ENCODE results near the gene VCPKMT.

VCPKMT gene

GRCh38 chr14:50059763-50060616 is 56.4 kb downstream of the VCPKMT start:
- no peak overlapping the region for H2AFZ ChIP-seq (ENCODE audit: low read length)
- no peaks in the 10 kb centered on the region for H3K9me3 ChIP-seq (ENCODE audit: insufficient read depth, low read depth, low read length)
- TF ChIP-seq EZH2phosphoT487 (IDR thresholded peaks at IDR 0.05; ENCODE audit: borderline replicate concordance) (no peak), CTCF (conservative IDR thresholded peaks at IDR 0.05; ENCODE audit: low read length) (no peak)
- no peaks in the 10 kb centered on the region for H3K9me2 ChIP-seq (replicated peaks; ENCODE audit: low read depth, low read length)
- H3K4me1 ChIP-seq (ENCODE audit: insufficient read depth, low read length, poor library complexity, severe bottlenecking), result peaks cover 32% of the 10 kb centered on the region
- no peak overlapping the region for H3K4me2 ChIP-seq (ENCODE audit: low read depth, low read length, poor library complexity, severe bottlenecking)
- H4K20me1 ChIP-seq (ENCODE audit: insufficient read depth, low read length, poor library complexity, severe bottlenecking), result no peaks in the 10 kb centered on the region
- H3K4me3 ChIP-seq (ENCODE audit: low read length, poor library complexity, severe bottlenecking), result no peak overlapping the region
- no peaks in the 10 kb centered on the region for H3K36me3 ChIP-seq (ENCODE audit: insufficient read depth, low read length)
- H3K9ac ChIP-seq (ENCODE audit: low read depth, low read length, poor library complexity, severe bottlenecking), result no peak overlapping the region
- no peaks in the 10 kb centered on the region for H3F3A ChIP-seq (ENCODE audit: low read depth)
- no peaks in the 10 kb centered on the region for H3K27me3 ChIP-seq (ENCODE audit: insufficient read depth, low read length, poor library complexity, severe bottlenecking)
- H3K79me2 ChIP-seq (ENCODE audit: insufficient read depth, low read length), result no peaks in the 10 kb centered on the region
